RWPE2 (cell line): ENCODE measurements around the gene URM1.
A peak's percentile ranks its signal among the peaks of the same experiment; 100 is the strongest.

ENCODE experiments used
- ATAC-seq: fragments of 200-7000 bp; cut with Tn5 transposase; 3 replicates; pipeline ENCODE4 v1.9.1; 2021; ENCODE audit warnings: low read depth
- DNase-seq: peaks from one replicate; pipeline ENCODE4 v3.0.0-alpha.2; 2020; ENCODE audit warnings: low spot score
- H3K27ac ChIP-seq: fragments of 450-650 bp; 2 replicates; pipeline ENCODE4 v1.5.1; 2017; ENCODE audit warnings: mild to moderate bottlenecking; ENCODE audit not compliant: poor library complexity, severe bottlenecking
- H3K27me3 ChIP-seq: fragments of 250-450 bp; sonication (Bioruptor Pico); 2 replicates; pipeline ENCODE4 v1.5.1; 2021; ENCODE audit warnings: mild to moderate bottlenecking, moderate library complexity; ENCODE audit not compliant: insufficient read depth, poor library complexity, severe bottlenecking
- H3K36me3 ChIP-seq: fragments of 250-450 bp; sonication (Bioruptor Pico); 2 replicates; pipeline ENCODE4 v1.5.1; 2020; ENCODE audit warnings: low read depth, mild to moderate bottlenecking, moderate library complexity
- H3K4me1 ChIP-seq: fragments of 250-450 bp; sonication (Bioruptor Pico); 2 replicates; pipeline ENCODE4 v1.5.1; 2021; ENCODE audit warnings: mild to moderate bottlenecking, moderate library complexity; ENCODE audit not compliant: insufficient read depth, poor library complexity, severe bottlenecking
- H3K4me3 ChIP-seq: fragments of 250-450 bp; sonication (Bioruptor Pico); 2 replicates; pipeline ENCODE4 v1.5.1; 2021; ENCODE audit warnings: mild to moderate bottlenecking, moderate library complexity; ENCODE audit not compliant: severe bottlenecking
- H3K9me3 ChIP-seq: fragments of 250-450 bp; sonication (Bioruptor Pico); 2 replicates; pipeline ENCODE4 v1.5.1; 2021; ENCODE audit warnings: mild to moderate bottlenecking, moderate library complexity; ENCODE audit not compliant: severe bottlenecking
- CTCF ChIP-seq: fragments of 450-650 bp; IDR thresholded peaks from one replicate; pipeline ENCODE4 v1.5.1; 2017; ENCODE audit warnings: mild to moderate bottlenecking, moderate library complexity; ENCODE audit not compliant: poor library complexity, severe bottlenecking

Gene URM1

GRCh38 chr9:128397831-128398230 is 26.7 kb downstream of the URM1 start:
- H3K36me3 ChIP-seq = no peaks in the 10 kb centered on the region
- H3K4me1 ChIP-seq = no peaks in the 10 kb centered on the region
- peaks cover 16% of the 10 kb centered on the region for H3K27me3 ChIP-seq
- ATAC-seq = peak; percentile 6; the same call in 1 of the 3 replicates
- no peak overlapping the region for H3K4me3 ChIP-seq
- no peak overlapping the region for H3K27ac ChIP-seq
- H3K9me3 ChIP-seq = no peaks in the 10 kb centered on the region
- no peak for DNase-seq
- no peak for TF ChIP-seq CTCF

- DNase-seq (no peak), ATAC-seq (peak; percentile 12; the same call in 1 of the 3 replicates)
- H3K27ac ChIP-seq = no peak overlapping the region
- H3K4me1 ChIP-seq = no peaks in the 10 kb centered on the region
- no peaks in the 10 kb centered on the region for H3K9me3 ChIP-seq
- H3K4me3 ChIP-seq = no peak overlapping the region
- H3K27me3 ChIP-seq = peaks cover 16% of the 10 kb centered on the region
- H3K36me3 ChIP-seq = no peaks in the 10 kb centered on the region
- TF ChIP-seq CTCF = no peak
Measured at GRCh38 chr9:128399861-128400260, 28.7 kb downstream of the URM1 start.

GRCh38 chr9:128404560-128404959 is 33.4 kb downstream of the URM1 start:
- TF ChIP-seq CTCF = no peak
- ATAC-seq = no peak
- Histone ChIP-seq H3K4me3 (no peak overlapping the region), H3K9me3 (no peaks in the 10 kb centered on the region), H3K36me3 (no peaks in the 10 kb centered on the region), H3K27me3 (no peaks in the 10 kb centered on the region), H3K4me1 (no peaks in the 10 kb centered on the region), H3K27ac (no peak overlapping the region)
- DNase-seq = no peak

GRCh38 chr9:128405077-128405779 is 34.1 kb downstream of the URM1 start:
- H3K27ac ChIP-seq = no peak overlapping the region
- no peaks in the 10 kb centered on the region for H3K9me3 ChIP-seq
- ATAC-seq (no peak), DNase-seq (no peak)
- no peak for TF ChIP-seq CTCF
- no peak overlapping the region for H3K4me3 ChIP-seq
- no peaks in the 10 kb centered on the region for H3K36me3 ChIP-seq
- no peaks in the 10 kb centered on the region for H3K27me3 ChIP-seq
- H3K4me1 ChIP-seq = no peaks in the 10 kb centered on the region

- DNase-seq (no peak), ATAC-seq (no peak)
- no peak for TF ChIP-seq CTCF
- Histone ChIP-seq H3K27ac (no peak overlapping the region), H3K4me3 (no peak overlapping the region), H3K36me3 (no peaks in the 10 kb centered on the region), H3K27me3 (no peaks in the 10 kb centered on the region), H3K4me1 (no peaks in the 10 kb centered on the region), H3K9me3 (no peaks in the 10 kb centered on the region)
Measured at GRCh38 chr9:128405780-128406171, 34.6 kb downstream of the URM1 start.
